Fibroblast of villous mesenchyme (primary cell): Measurements from ENCODE around the gene LILRB4. TPM values are rescaled to one million over a fixed set of nuclear protein-coding genes. Genes with fewer than 3 reads are reported as not detected.

ENCODE experiments used
- DNase-seq: peaks from one replicate; pipeline ENCODE4 v3.0.0-alpha.2; 2010; ENCODE audit warnings: low read depth
- H3K4me3 ChIP-seq: 2 replicates; pipeline ENCODE4 v1.5.1; 2011; ENCODE audit warnings: low read depth, mild to moderate bottlenecking, low read length
- total RNA-seq: library from RNA; depleted of rRNA; stranded (reverse); fragments of >200 nt; gene quantifications from 2 replicates; pipeline ENCODE4 v1.2.3, GENCODE V29; 2012
- TF ChIP-seq, protein P1 (sequence below): IDR thresholded peaks from 2 replicates; pipeline ENCODE4 v1.5.1; 2012; ENCODE audit warnings: low read depth, mild to moderate bottlenecking, low read length; ENCODE audit not compliant: insufficient read depth

LILRB4 gene
- total RNA-seq, 1 donor: not detected

GRCh38 chr19:54644056-54644455, 18.7 kb upstream of the LILRB4 start:
- TF ChIP-seq, protein P1, sequence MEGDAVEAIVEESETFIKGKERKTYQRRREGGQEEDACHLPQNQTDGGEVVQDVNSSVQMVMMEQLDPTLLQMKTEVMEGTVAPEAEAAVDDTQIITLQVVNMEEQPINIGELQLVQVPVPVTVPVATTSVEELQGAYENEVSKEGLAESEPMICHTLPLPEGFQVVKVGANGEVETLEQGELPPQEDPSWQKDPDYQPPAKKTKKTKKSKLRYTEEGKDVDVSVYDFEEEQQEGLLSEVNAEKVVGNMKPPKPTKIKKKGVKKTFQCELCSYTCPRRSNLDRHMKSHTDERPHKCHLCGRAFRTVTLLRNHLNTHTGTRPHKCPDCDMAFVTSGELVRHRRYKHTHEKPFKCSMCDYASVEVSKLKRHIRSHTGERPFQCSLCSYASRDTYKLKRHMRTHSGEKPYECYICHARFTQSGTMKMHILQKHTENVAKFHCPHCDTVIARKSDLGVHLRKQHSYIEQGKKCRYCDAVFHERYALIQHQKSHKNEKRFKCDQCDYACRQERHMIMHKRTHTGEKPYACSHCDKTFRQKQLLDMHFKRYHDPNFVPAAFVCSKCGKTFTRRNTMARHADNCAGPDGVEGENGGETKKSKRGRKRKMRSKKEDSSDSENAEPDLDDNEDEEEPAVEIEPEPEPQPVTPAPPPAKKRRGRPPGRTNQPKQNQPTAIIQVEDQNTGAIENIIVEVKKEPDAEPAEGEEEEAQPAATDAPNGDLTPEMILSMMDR: no peak
- no peak for DNase-seq
- H3K4me3 ChIP-seq: no peak overlapping the region

GRCh38 chr19:54646331-54646841, 16.4 kb upstream of the LILRB4 start:
- H3K4me3 ChIP-seq: no peak overlapping the region
- no peak for DNase-seq
- TF ChIP-seq, protein P1: no peak

DNA sequence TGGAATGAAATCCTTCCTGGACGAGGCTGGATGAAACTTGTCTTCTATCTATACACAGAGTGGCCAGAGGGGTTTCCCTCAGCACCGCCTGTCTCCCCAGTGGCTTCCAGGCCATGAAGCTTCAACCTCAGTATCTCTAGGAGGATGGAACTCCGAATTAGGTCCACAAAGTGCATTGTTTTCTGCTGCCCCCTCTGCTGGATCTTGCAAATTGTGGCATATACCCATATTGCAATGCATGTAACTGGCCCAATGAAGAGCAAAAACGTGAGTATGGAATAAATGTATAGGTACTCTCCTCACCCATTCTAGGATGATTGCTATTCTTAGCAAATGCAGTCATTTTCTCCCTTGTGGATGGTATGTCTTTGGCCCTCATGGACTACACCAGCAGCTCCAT, 14.7 kb upstream of the LILRB4 start:
- TF ChIP-seq, protein P1: no peak
- no peak overlapping the region for H3K4me3 ChIP-seq

DNA sequence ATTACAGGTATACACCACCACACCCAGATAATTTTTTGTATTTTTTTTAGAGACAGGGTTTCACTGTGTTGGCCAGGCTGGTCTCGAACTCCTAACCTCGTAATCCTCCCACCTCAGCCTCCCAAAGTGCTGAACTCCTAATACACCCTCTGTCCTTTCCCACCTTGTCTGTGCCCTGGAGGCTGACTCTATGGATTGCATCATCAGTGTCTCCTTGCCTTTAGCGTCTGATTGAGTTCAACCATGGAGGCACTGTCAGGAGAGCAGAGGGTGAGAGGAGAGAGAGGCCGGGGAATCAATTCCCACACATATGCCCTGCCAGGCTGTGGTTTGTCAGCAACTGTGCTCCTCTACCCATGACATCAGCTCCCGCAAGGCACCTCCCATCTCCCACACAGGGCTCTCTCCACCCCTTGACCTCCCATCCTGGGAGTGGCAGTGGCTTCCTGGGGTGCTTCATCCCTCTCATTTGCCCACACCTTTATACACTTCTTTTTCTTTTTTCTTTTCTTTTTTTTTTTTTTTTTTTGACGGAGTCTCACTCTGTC, 12.6 kb upstream of the LILRB4 start:
- TF ChIP-seq, protein P1: no peak
- no peak overlapping the region for H3K4me3 ChIP-seq
- DNase-seq: no peak

More for the DNA sequence above, 14.7 kb upstream of the LILRB4 start:
- no peak for DNase-seq

GRCh38 chr19:54653181-54653809, 9.5 kb upstream of the LILRB4 start:
- peak; percentile 16 for DNase-seq
- no peak overlapping the region for H3K4me3 ChIP-seq

DNA sequence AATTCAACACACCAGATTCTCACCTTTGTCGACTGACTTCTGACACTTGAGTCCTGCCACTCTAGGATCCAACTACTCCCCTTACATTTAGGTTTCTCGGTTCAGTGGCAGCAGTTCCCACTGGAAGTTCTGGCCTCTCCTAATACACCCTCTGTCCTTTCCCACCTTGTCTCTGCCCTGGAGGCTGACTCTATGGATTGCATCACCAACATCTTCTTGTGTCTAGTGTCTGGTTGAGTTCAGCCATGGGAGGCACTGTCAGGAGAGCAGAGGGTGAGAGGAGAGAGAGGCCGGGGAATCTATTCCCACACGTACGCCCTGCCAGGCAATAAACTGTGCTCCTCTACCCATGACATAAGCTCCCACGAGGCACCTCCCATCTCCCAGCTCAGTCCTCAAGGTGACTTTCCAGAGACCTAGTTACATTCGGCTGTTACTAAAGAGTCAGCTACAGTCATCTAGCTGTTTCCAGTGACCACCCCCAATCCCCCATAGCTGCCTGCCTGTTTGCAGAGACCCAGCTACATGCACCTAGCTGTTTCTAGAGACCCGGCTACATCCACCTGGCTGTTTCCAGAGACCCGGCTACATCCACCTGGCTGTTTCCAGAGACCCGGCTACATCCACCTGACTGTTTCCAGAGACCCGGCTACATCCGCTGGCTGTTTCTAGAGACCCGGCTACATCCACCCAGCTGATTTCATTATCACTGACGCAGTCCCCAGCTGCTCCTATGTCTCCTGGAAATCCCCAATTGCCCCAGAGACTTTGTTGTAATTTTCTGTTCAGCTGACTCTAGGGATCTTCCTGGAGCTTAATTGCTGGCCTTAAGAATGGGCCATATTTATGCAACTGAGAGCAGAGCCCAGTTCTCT, 8.1 kb upstream of the LILRB4 start:
- no peak for DNase-seq
- TF ChIP-seq, protein P1: no peak

More at GRCh38 chr19:54653181-54653809, 9.5 kb upstream of the LILRB4 start:
- TF ChIP-seq, protein P1: peak; percentile 36

More for the DNA sequence above, 8.1 kb upstream of the LILRB4 start:
- no peak overlapping the region for H3K4me3 ChIP-seq
